Thymus (tissue), 14 donors: ENCODE data around the gene IGF1. TPM values are rescaled to one million over a fixed set of nuclear protein-coding genes. Genes with fewer than 3 reads are reported as not detected.

ENCODE experiments used
- DNase-seq, 9 donors: peaks; one replicate each; pipeline ENCODE4 v3.0.0-alpha.2; 2013; ENCODE audit warnings: low spot score in 9 of 9, low read depth in 6 of 9, missing footprints in 1 of 9
- H3K27ac ChIP-seq, 2 donors: one replicate each; pipeline ENCODE4 v1.5.1; 2013; ENCODE audit warnings: control low read depth in 1 of 2, low read depth in 1 of 2, low read length in 1 of 2, mild to moderate bottlenecking in 1 of 2, moderate library complexity in 1 of 2
- H3K27me3 ChIP-seq, 2 donors: one replicate each; pipeline ENCODE4 v1.5.1; 2013; ENCODE audit warnings: low read length in 1 of 2; ENCODE audit not compliant: control insufficient read depth in 2 of 2, insufficient read depth in 1 of 2
- H3K36me3 ChIP-seq, 2 donors: one replicate each; pipeline ENCODE4 v1.5.1; 2013; ENCODE audit warnings: low read length in 1 of 2, mild to moderate bottlenecking in 1 of 2, moderate library complexity in 1 of 2; ENCODE audit not compliant: control insufficient read depth in 2 of 2, insufficient read depth in 2 of 2
- H3K4me1 ChIP-seq, 2 donors: one replicate each; pipeline ENCODE4 v1.5.1; 2013; ENCODE audit warnings: low read length in 2 of 2; ENCODE audit not compliant: control insufficient read depth in 2 of 2, insufficient read depth in 2 of 2
- H3K4me3 ChIP-seq, 2 donors: one replicate each; pipeline ENCODE4 v1.5.1; 2013; ENCODE audit warnings: low read length in 2 of 2, control low read depth in 1 of 2, mild to moderate bottlenecking in 1 of 2
- H3K9me3 ChIP-seq, 2 donors: one replicate each; pipeline ENCODE4 v1.5.1; 2013; ENCODE audit warnings: low read length in 1 of 2, mild to moderate bottlenecking in 1 of 2; ENCODE audit not compliant: control insufficient read depth in 2 of 2, insufficient read depth in 1 of 2
- WGBS: extraction: QIAGEN DNeasy Blood & Tissue Kit; methylation state at CpG from one replicate; pipeline ENCODE4 v1.1.7; 2013; 5-methylcytosine and 5-hydroxymethylcytosine counted together
- long read RNA-seq, 10 donors: transcript quantifications; one replicate each; lab custom pipeline, GENCODE V29; 2026
- polyA plus RNA-seq: library from polyadenylated mRNA; stranded (reverse); fragments of 200-250 nt; gene quantifications from one replicate; pipeline ENCODE4 v1.2.3, GENCODE V29; 2013
- total RNA-seq: library from RNA; stranded (reverse); fragments of 120-200 nt; gene quantifications from one replicate; pipeline ENCODE4 v1.2.4, GENCODE V29; 2013
- donor health status: healthy.

The IGF1 gene
- total RNA-seq (1.6 TPM), polyA plus RNA-seq (5.7 TPM)
- long read RNA-seq, donor 1 = 0 reads
- long read RNA-seq, donor 2 = 0 reads
- long read RNA-seq, donor 3, partial matches to known transcripts = 0 of 1 reads
- long read RNA-seq, donor 3, other reads (novel, unspliced or antisense) = 0 of 1 reads
- long read RNA-seq, donor 4 = 0 reads
- long read RNA-seq, donor 5, full-length matches to known transcripts = 1 of 1 reads
- long read RNA-seq, donor 5, partial matches to known transcripts = 0 of 1 reads
- long read RNA-seq, donor 5, other reads (novel, unspliced or antisense) = 0 of 1 reads
- long read RNA-seq, donor 6, full-length matches to known transcripts = 4 of 4 reads
- long read RNA-seq, donor 6, partial matches to known transcripts = 0 of 4 reads
- long read RNA-seq, donor 6, other reads (novel, unspliced or antisense) = 0 of 4 reads
- long read RNA-seq, donor 7, partial matches to known transcripts = 0 of 1 reads
- long read RNA-seq, donor 7, other reads (novel, unspliced or antisense) = 0 of 1 reads
- long read RNA-seq, donor 8, full-length matches to known transcripts = 1 of 1 reads
- long read RNA-seq, donor 8, partial matches to known transcripts = 0 of 1 reads
- long read RNA-seq, donor 8, other reads (novel, unspliced or antisense) = 0 of 1 reads
- long read RNA-seq, donor 9 = 0 reads
- long read RNA-seq, donor 10, full-length matches to known transcripts = 2 of 2 reads
- long read RNA-seq, donor 10, partial matches to known transcripts = 0 of 2 reads
- long read RNA-seq, donor 10, other reads (novel, unspliced or antisense) = 0 of 2 reads

DNA sequence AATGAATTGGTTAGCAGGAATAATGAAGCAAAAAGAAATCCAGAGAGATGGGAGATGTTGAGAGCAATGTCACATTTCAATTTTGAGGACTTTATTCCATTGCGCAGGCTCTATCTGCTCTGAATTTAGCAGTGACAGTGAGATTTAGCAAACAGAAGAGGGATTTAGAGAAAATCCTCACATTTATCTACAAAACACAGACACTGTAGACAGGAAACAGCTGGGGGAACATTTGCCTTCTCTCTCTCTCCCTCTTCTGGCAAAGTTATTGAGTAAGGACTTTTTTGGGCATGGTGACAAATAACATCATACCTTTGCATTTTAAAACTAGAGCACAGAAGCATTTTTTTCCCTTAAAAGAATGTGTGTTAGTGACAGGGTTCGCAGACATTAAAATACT, at the start of gene IGF1:
TSS of gene IGF1 (minus strand) at position 158 of the 400 bp plus-strand sequence. CDS start 182 bp downstream, outside the sequence.
- Histone ChIP-seq H3K27ac (peak within 1 kb of the TSS in 1 of 2 donors; percentile 11), H3K4me3 (no peak within 1 kb of the TSS), H3K4me1 (peaks cover 0 to 11% of the 10 kb centered on the region in 2 donors), H3K9me3 (no peaks in the 10 kb centered on the region), H3K36me3 (no peaks in the 10 kb centered on the region), H3K27me3 (no peaks in the 10 kb centered on the region)
- WGBS = 5% methylated on average over 2 of the region's 2 CpGs
- peak in 2 of 9 donors; percentile 7 to 39 for DNase-seq

- no peaks in the 10 kb centered on the region for H3K4me1 ChIP-seq
- H3K27me3 ChIP-seq = no peaks in the 10 kb centered on the region
- no peaks in the 10 kb centered on the region for H3K36me3 ChIP-seq
- no peaks in the 10 kb centered on the region for H3K9me3 ChIP-seq
- no peak overlapping the region for H3K4me3 ChIP-seq
- no peak for DNase-seq
- H3K27ac ChIP-seq = no peak overlapping the region
These were observed 47.7 kb upstream of the IGF1 start for GRCh38 chr12:102528111-102528510.

GRCh38 chr12:102527171-102527720, 46.9 kb upstream of the IGF1 start:
- 91% methylated on average over 8 of the region's 8 CpGs for WGBS
- no peak for DNase-seq
- Histone ChIP-seq H3K27me3 (no peaks in the 10 kb centered on the region), H3K4me1 (no peaks in the 10 kb centered on the region), H3K36me3 (no peaks in the 10 kb centered on the region), H3K27ac (no peak overlapping the region), H3K4me3 (no peak overlapping the region), H3K9me3 (no peaks in the 10 kb centered on the region)

GRCh38 chr12:102526656-102527055, 46.3 kb upstream of the IGF1 start:
- Histone ChIP-seq H3K36me3 (no peaks in the 10 kb centered on the region), H3K4me3 (no peak overlapping the region), H3K4me1 (no peaks in the 10 kb centered on the region), H3K9me3 (no peaks in the 10 kb centered on the region), H3K27ac (no peak overlapping the region), H3K27me3 (no peaks in the 10 kb centered on the region)
- 92% methylated on average over 1 of the region's 1 CpG for WGBS
- DNase-seq = no peak

DNA sequence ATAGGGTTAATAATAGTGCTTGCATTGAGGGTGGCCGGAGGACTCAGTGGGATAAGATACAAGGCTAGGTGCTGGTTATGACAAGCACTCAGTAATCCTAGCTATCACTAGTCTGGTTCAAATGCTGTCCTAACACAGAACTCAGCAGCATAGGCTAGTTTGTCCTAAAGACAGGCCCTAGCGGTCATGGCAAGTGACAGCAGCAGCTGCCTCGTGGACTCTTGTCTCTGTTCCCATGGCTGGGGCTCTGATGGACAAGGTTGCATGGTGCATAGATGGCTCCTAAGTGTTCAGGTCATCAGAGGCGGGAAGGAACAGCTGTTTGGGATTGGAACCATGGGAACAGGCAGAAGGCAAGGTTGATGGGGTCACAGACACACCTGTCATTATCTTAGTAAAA, 42.4 kb upstream of the IGF1 start:
- WGBS = 93% methylated on average over 4 of the region's 4 CpGs
- Histone ChIP-seq H3K4me1 (no peaks in the 10 kb centered on the region), H3K27ac (no peak overlapping the region), H3K36me3 (no peaks in the 10 kb centered on the region), H3K9me3 (no peaks in the 10 kb centered on the region), H3K27me3 (no peaks in the 10 kb centered on the region), H3K4me3 (no peak overlapping the region)
- no peak for DNase-seq

GRCh38 chr12:102521662-102522277, 41.4 kb upstream of the IGF1 start:
- 93% methylated on average over 1 of the region's 1 CpG for WGBS
- no peak overlapping the region for H3K27ac ChIP-seq
- no peaks in the 10 kb centered on the region for H3K36me3 ChIP-seq
- no peak for DNase-seq
- H3K4me1 ChIP-seq = no peaks in the 10 kb centered on the region
- H3K27me3 ChIP-seq = no peaks in the 10 kb centered on the region
- no peak overlapping the region for H3K4me3 ChIP-seq
- H3K9me3 ChIP-seq = no peaks in the 10 kb centered on the region

- WGBS = 96% methylated on average over 5 of the region's 5 CpGs
- Histone ChIP-seq H3K27ac (no peak overlapping the region), H3K27me3 (no peaks in the 10 kb centered on the region), H3K9me3 (no peaks in the 10 kb centered on the region), H3K36me3 (no peaks in the 10 kb centered on the region), H3K4me3 (no peak overlapping the region), H3K4me1 (no peaks in the 10 kb centered on the region)
- DNase-seq = no peak
These were observed 38.5 kb upstream of the IGF1 start for GRCh38 chr12:102518871-102519270.

DNA sequence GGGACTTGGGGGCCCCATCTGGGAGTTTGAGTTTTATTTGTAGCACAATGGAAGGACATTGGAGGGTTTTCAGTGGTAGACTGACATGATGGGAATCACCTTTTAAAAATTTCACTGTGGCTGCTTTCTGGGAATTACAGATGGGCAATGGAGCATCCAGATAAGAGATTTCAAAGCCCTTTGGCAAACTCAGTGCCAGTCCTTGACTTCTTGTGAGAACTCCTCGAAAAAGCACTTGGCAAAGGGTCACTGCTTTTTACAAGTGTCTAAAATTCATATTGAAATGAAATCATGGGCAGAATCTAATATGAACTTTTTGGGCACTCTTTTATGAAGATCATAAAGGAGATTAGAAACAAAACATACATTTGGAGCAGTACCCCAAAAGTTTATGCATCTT, 34.3 kb upstream of the IGF1 start:
- no peaks in the 10 kb centered on the region for H3K9me3 ChIP-seq
- H3K27ac ChIP-seq = no peak overlapping the region
- no peaks in the 10 kb centered on the region for H3K36me3 ChIP-seq
- no peaks in the 10 kb centered on the region for H3K27me3 ChIP-seq
- no peaks in the 10 kb centered on the region for H3K4me1 ChIP-seq
- no peak overlapping the region for H3K4me3 ChIP-seq
- DNase-seq = no peak
- WGBS = 85% methylated on average over 1 of the region's 1 CpG

DNA sequence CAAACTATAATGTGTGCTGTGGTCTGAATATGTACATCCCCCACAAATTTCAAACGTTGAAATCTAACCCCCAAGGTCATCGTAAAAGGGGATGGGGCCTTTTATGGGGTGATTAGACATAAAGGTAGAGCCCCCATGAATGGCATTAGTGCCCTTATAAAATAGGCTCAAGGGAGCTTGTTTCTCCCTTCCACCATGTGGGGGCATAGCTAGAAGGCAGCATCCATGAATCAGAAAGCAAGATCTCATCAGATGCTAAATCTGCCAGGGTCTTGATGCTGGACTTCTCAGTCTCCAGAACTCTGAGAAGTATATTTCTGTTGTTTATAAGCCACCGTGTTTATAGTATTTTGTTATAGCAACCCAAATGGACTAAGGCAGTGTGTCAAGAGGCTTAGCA, 33.4 kb upstream of the IGF1 start:
- Histone ChIP-seq H3K4me3 (no peak overlapping the region), H3K36me3 (no peaks in the 10 kb centered on the region), H3K9me3 (no peaks in the 10 kb centered on the region), H3K27me3 (no peaks in the 10 kb centered on the region), H3K4me1 (no peaks in the 10 kb centered on the region), H3K27ac (no peak overlapping the region)
- WGBS = 93% methylated on average over 3 of the region's 3 CpGs
- no peak for DNase-seq
